GM21447 (cell line): Measurements from ENCODE around the gene THRB.
"Not testable (repeated sequence)": the region's sequence is repeated elsewhere in the genome, so short reads cannot be mapped to it uniquely, and the experiment has no call there.

Experiments
- ATAC-seq: cut with Tn5 transposase; IDR thresholded peaks from one replicate; pipeline ENCODE4 v1.9.1; 2021; ENCODE audit not compliant: unreplicated experiment

THRB gene

GRCh38 chr3:24128199-24129005 lies 366.2 kb downstream of the THRB start:
- no peak for ATAC-seq

- no peak for ATAC-seq
Measured at GRCh38 chr3:24123596-24123995, 371.1 kb downstream of the THRB start.

GRCh38 chr3:24120434-24120833 lies 374.2 kb downstream of the THRB start:
- no peak for ATAC-seq

GRCh38 chr3:24119321-24119751 lies 375.3 kb downstream of the THRB start:
- ATAC-seq: no peak

- ATAC-seq: no peak
Measured at GRCh38 chr3:24117508-24117907, 377.1 kb downstream of the THRB start.

- no peak for ATAC-seq
Measured at GRCh38 chr3:24111711-24112110, 382.9 kb downstream of the THRB start.

GRCh38 chr3:24110051-24110450 lies 384.6 kb downstream of the THRB start:
- ATAC-seq: no peak

GRCh38 chr3:24101676-24102168 lies 392.9 kb downstream of the THRB start:
- no peak for ATAC-seq

- no peak for ATAC-seq
Measured at GRCh38 chr3:24100696-24101402, 393.8 kb downstream of the THRB start.

GRCh38 chr3:24096695-24097290 lies 397.9 kb downstream of the THRB start:
- ATAC-seq: no peak

- no peak for ATAC-seq
Measured at GRCh38 chr3:24096271-24096670, 398.4 kb downstream of the THRB start.

GRCh38 chr3:24094818-24095217 lies 399.8 kb downstream of the THRB start:
- not testable (repeated sequence) for ATAC-seq

- ATAC-seq: no peak
Measured at GRCh38 chr3:24088782-24089181, 405.9 kb downstream of the THRB start.

GRCh38 chr3:24087469-24087868 lies 407.2 kb downstream of the THRB start:
- ATAC-seq: no peak

GRCh38 chr3:24086617-24087404 lies 407.8 kb downstream of the THRB start:
- no peak for ATAC-seq

- ATAC-seq: no peak
Measured at GRCh38 chr3:24086206-24086605, 408.4 kb downstream of the THRB start.

- ATAC-seq: no peak
Measured at GRCh38 chr3:24072193-24072592, 422.5 kb downstream of the THRB start.

- no peak for ATAC-seq
Measured at GRCh38 chr3:24069045-24069444, 425.6 kb downstream of the THRB start.

- no peak for ATAC-seq
Measured at GRCh38 chr3:24067483-24067882, 427.2 kb downstream of the THRB start.
